Natural killer cell (primary cell): ENCODE results near the gene LRPPRC. TPM values are rescaled to one million over a fixed set of nuclear protein-coding genes. Genes with fewer than 3 reads are reported as not detected.
A peak's percentile ranks its signal among the peaks of the same experiment; 100 is the strongest.

ENCODE experiments used
- ATAC-seq, 3 donors: fragments of 150-1000 bp in 2 of 3; fragments of 200-7000 bp in 1 of 3; cut with Tn5 transposase; 1 replicate in 1 of 3; 2 replicates in 2 of 3; pipeline ENCODE4 v1.10.0; 2021; ENCODE audit warnings: mild to moderate bottlenecking in 2 of 3, moderate library complexity in 2 of 3
- DNase-seq, 2 donors: peaks; one replicate each; pipeline versions ENCODE4 v3.0.0 to v3.0.0-alpha.2; 2013 to 2021; ENCODE audit warnings: mixed read lengths in 1 of 2
- H3K27ac ChIP-seq: one replicate; pipeline ENCODE4 v1.5.1; 2013; ENCODE audit warnings: mild to moderate bottlenecking, low read length
- H3K27me3 ChIP-seq: one replicate; pipeline ENCODE4 v1.6.1; 2013; ENCODE audit warnings: low read length; ENCODE audit not compliant: control insufficient read depth, insufficient read depth
- H3K36me3 ChIP-seq: one replicate; pipeline ENCODE4 v1.6.1; 2013; ENCODE audit warnings: low read length; ENCODE audit not compliant: control insufficient read depth, insufficient read depth
- H3K4me1 ChIP-seq: one replicate; pipeline ENCODE4 v1.6.1; 2013; ENCODE audit warnings: low read length; ENCODE audit not compliant: control insufficient read depth, insufficient read depth
- H3K4me3 ChIP-seq: one replicate; pipeline ENCODE4 v1.5.1; 2013; ENCODE audit warnings: low read length
- H3K9me3 ChIP-seq: one replicate; pipeline ENCODE4 v1.6.1; 2013; ENCODE audit warnings: low read length; ENCODE audit not compliant: control insufficient read depth, insufficient read depth
- H3K27ac Mint-ChIP-seq, 2 donors: one replicate each; pipeline ENCODE4 v1.8.0; 2022; ENCODE audit warnings: mild to moderate bottlenecking in 2 of 2, mixed read lengths in 2 of 2, moderate library complexity in 1 of 2
- H3K27me3 Mint-ChIP-seq, 2 donors: one replicate each; pipeline ENCODE4 v1.8.0; 2022; ENCODE audit warnings: low read depth in 2 of 2, mixed read lengths in 2 of 2
- H3K36me3 Mint-ChIP-seq: one replicate; pipeline ENCODE4 v1.8.0; 2022; ENCODE audit warnings: mixed read lengths
- H3K4me1 Mint-ChIP-seq, 2 donors: one replicate each; pipeline ENCODE4 v1.8.0; 2022; ENCODE audit warnings: mixed read lengths in 2 of 2
- H3K4me3 Mint-ChIP-seq: one replicate; pipeline ENCODE4 v1.8.0; 2022; ENCODE audit warnings: mild to moderate bottlenecking, moderate library complexity, mixed read lengths
- H3K9me3 Mint-ChIP-seq, 2 donors: one replicate each; pipeline ENCODE4 v1.8.0; 2022; ENCODE audit warnings: mixed read lengths in 2 of 2
- WGBS: methylation state at CpG from one replicate; pipeline ENCODE4 v1.1.7; 2013; ENCODE audit warnings: missing lambda C conversion rate; ENCODE audit not compliant: insufficient coverage; 5-methylcytosine and 5-hydroxymethylcytosine counted together
- intact Hi-C: fragments of 100-400 bp; cut with micrococcal nuclease; formaldehyde crosslinking; loops from one replicate; pipeline ENCODE4 v1.14.2; 2022
- total RNA-seq, 4 donors: library from RNA; stranded (reverse); fragments of 120-200 nt in 1 of 4; gene quantifications; one replicate each; pipeline versions ENCODE4 v1.2.3 to v1.2.4, GENCODE V29; 2013 to 2022
- TF ChIP-seq, protein P1 (sequence below): fragments of 200-600 bp; IDR thresholded peaks from one replicate; pipeline ENCODE4 v1.8.0; 2022; ENCODE audit warnings: antibody characterized with exemption

LRPPRC gene
- total RNA-seq, 3 donors from 2014 or later (not counting 1 experiment from before 2014, with no cell fraction given): 43.5 to 53.8 (median 48.4) TPM

DNA sequence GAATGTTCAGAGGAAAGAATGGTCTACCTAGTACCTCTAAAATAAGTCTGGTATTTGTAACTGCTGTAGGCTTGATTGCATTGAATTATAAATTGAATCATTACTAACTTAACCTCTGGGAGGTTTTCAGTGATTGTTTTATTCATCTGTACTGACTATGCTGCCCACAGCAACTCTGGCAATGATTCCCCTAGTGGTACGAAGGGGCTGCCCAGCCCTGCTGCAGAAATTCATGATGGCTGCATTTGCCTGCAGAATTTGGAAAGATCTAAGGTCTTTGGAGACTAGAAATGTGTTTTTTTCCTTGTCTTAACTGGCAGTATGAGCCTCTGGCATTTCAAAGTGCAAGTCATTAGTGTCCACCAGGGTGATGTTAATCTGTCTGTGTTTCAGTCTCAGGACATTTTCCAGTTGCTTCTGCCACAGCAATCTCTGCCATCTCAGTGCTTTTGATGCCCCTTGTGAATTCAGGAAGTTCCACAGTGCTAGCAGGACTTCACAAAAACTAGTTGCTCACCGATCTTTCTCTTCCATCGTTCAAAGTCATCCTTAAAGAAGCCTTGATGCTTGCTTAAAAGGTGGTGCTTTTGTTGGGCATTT is 13.4 kb upstream of the LRPPRC start:
- Histone ChIP-seq H3K4me1 (no peaks in the 10 kb centered on the region), H3K27me3 (peaks cover 2% of the 10 kb centered on the region), H3K36me3 (no peaks in the 10 kb centered on the region), H3K27ac (no peak overlapping the region), H3K9me3 (no peaks in the 10 kb centered on the region), H3K4me3 (no peak overlapping the region)
- Mint-ChIP-seq H3K4me1 (peaks cover 17% of the 10 kb centered on the region in 2 donors), H3K36me3 (no peaks in the 10 kb centered on the region), H3K27me3 (peaks cover 16 to 28% of the 10 kb centered on the region in 2 donors), H3K4me3 (no peak overlapping the region), H3K27ac (no peak overlapping the region), H3K9me3 (no peaks in the 10 kb centered on the region)
- TF ChIP-seq, protein P1, sequence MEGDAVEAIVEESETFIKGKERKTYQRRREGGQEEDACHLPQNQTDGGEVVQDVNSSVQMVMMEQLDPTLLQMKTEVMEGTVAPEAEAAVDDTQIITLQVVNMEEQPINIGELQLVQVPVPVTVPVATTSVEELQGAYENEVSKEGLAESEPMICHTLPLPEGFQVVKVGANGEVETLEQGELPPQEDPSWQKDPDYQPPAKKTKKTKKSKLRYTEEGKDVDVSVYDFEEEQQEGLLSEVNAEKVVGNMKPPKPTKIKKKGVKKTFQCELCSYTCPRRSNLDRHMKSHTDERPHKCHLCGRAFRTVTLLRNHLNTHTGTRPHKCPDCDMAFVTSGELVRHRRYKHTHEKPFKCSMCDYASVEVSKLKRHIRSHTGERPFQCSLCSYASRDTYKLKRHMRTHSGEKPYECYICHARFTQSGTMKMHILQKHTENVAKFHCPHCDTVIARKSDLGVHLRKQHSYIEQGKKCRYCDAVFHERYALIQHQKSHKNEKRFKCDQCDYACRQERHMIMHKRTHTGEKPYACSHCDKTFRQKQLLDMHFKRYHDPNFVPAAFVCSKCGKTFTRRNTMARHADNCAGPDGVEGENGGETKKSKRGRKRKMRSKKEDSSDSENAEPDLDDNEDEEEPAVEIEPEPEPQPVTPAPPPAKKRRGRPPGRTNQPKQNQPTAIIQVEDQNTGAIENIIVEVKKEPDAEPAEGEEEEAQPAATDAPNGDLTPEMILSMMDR: no peak
- intact Hi-C loops: no loop called here
- WGBS: 75% methylated on average over 3 of the region's 3 CpGs
- DNase-seq (no peak), ATAC-seq (no peak)

DNA sequence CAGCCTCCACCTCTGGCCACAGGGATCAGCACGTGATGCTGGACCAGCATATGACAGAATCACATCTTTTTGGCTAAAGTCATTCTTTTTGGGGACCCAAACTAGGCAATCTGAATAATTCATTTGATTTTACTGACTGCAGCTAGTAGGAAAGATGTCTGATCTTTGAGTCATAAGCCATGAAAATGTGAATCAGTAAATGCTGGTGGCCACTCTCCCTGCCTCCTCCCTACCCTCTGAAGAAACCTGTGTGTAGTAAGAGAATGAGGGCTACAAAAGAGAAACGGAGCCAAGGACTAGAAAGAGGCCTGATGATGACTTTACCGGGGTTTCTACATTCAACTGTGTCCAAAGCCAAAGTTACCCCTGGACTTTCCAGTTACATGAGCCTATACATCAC is 10.1 kb upstream of the LRPPRC start:
- DNase-seq (no peak), ATAC-seq (no peak)
- no peaks in the 10 kb centered on the region for H3K9me3 Mint-ChIP-seq
- H3K4me3 Mint-ChIP-seq: no peak overlapping the region
- no peaks in the 10 kb centered on the region for H3K36me3 ChIP-seq
- peaks cover 18 to 19% of the 10 kb centered on the region in 2 donors for H3K4me1 Mint-ChIP-seq
- 89% methylated on average over 2 of the region's 3 CpGs for WGBS
- TF ChIP-seq, protein P1: no peak
- no peaks in the 10 kb centered on the region for H3K36me3 Mint-ChIP-seq
- H3K27ac ChIP-seq: no peak overlapping the region
- H3K4me3 ChIP-seq: no peak overlapping the region
- H3K27me3 ChIP-seq: no peaks in the 10 kb centered on the region
- no peaks in the 10 kb centered on the region for H3K4me1 ChIP-seq
- H3K27me3 Mint-ChIP-seq: peaks cover 3 to 13% of the 10 kb centered on the region in 2 donors
- peak overlapping the region; percentile 35 to 44 for H3K27ac Mint-ChIP-seq
- intact Hi-C loops: no loop called here
- H3K9me3 ChIP-seq: no peaks in the 10 kb centered on the region

DNA sequence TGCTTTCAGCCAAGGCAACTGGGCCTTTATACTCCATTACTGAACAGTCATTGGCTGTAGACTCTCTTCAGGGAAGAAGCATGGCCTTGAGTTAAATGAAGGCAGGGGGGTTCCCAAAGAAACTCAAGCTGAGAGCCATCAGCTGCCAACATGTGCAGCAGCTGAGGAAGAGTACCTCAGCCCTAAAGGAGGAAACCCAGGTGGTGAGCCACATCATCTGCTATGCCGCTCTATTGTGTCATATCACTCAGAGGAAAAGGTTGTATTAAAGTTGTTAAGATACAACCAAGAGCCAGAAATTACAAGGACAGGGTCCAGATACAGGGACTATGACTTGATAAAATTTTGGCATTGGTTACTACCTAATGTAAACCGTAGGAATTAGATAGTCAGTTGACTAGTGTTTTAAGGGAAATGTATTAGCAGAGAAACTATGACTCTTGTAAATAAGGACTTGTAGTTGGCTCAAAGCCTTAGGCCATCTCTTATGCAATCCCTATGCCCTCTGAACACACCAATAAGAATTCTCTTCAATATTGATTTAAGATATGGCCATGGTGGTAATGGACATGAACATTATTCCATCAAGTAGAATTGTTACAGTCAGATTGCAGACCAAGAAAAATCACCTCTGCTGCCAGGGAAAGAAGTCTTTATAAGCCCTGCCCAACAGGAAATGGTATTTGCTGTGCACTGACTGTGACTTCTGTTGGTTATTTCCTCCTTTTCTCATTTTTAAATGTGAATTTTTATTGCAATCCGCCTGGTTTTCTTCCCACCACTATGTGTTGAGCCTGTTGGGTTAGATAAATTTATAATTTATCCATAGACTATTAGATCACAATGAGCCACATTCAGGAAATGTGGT is 9.2 kb upstream of the LRPPRC start:
- ATAC-seq (peak in 1 of 3 donors; percentile 59), DNase-seq (peak in 1 of 2 donors; percentile 11)
- H3K36me3 ChIP-seq: no peaks in the 10 kb centered on the region
- no peaks in the 10 kb centered on the region for H3K9me3 ChIP-seq
- H3K4me3 ChIP-seq: no peak overlapping the region
- Mint-ChIP-seq H3K27ac (peak overlapping the region; percentile 35 to 44), H3K9me3 (no peaks in the 10 kb centered on the region), H3K4me3 (no peak overlapping the region), H3K27me3 (peaks cover 0 to 13% of the 10 kb centered on the region in 2 donors), H3K4me1 (peaks cover 18 to 19% of the 10 kb centered on the region in 2 donors), H3K36me3 (no peaks in the 10 kb centered on the region)
- H3K27me3 ChIP-seq: no peaks in the 10 kb centered on the region
- WGBS: 90% methylated on average over 2 of the region's 3 CpGs
- H3K27ac ChIP-seq: no peak overlapping the region
- intact Hi-C loops: no loop called here
- no peaks in the 10 kb centered on the region for H3K4me1 ChIP-seq
- TF ChIP-seq, protein P1: no peak
